Measurements from ENCODE around the gene PDE4DIP.
"Not testable (repeated sequence)": the region's sequence is repeated elsewhere in the genome, so short reads cannot be mapped to it uniquely, and the experiment has no call there.

PDE4DIP gene

DNA sequence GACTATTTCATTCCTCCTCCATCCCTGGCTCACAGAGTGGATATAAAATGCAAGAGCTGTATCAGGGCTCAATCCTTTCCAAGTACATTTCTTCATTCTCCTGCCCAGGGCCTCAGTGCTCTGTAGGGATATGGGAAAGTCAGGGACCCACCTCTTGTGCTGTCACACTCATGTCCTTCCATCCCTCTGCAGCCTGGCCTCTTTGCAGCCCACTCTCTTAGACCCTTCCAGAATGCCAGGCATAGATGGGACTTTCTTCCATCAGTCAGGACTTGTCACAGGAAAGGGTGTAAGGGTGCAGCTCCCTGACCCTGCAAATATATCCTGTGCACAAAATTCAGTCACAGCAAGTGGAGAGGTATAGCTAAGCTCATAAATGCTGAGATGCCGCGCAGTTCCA is 172.4 kb downstream of the PDE4DIP start:
- H3K9me2 ChIP-seq (replicated peaks; ENCODE audit: insufficient read depth, low read length) = not testable (repeated sequence)

DNA sequence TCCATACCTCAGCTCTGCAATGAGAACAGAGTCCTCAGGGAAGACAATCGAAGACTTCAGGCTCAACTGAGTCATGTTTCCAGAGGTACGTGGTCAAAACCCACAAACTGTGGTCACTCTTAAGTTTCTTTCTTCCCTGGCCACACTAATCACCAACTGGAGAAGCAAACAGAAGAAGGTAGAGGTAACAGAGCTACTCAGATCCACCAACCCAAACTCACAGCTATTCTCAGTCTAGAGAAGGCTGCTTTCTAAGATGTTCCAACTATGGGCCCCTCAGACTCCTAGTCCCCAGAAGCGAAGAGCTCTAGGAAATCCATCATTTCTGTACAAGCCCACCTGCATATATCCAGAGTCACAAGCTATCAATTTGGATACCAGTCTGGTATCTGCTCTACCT is 174.3 kb downstream of the PDE4DIP start:
- not testable (repeated sequence) for H3F3A ChIP-seq (ENCODE audit: insufficient read depth); H3K9ac ChIP-seq (ENCODE audit: low read length)

More for the DNA sequence above, 172.4 kb downstream of the PDE4DIP start:
- not testable (repeated sequence) for H3K9me3 ChIP-seq (ENCODE audit: insufficient read depth, low read length); H3K9ac ChIP-seq (ENCODE audit: low read length); H3K27ac ChIP-seq (ENCODE audit: low read depth, low read length); H3K79me2 ChIP-seq (ENCODE audit: insufficient read depth, low read length); H3F3A ChIP-seq (ENCODE audit: insufficient read depth); H2AFZ ChIP-seq (ENCODE audit: low read depth, low read length, severe bottlenecking); H3K27me3 ChIP-seq (ENCODE audit: low read length); H3K4me3 ChIP-seq (ENCODE audit: insufficient read depth, low read length, poor library complexity, severe bottlenecking); H3K36me3 ChIP-seq (ENCODE audit: low read length); H3K4me2 ChIP-seq (ENCODE audit: low read depth, low read length, poor library complexity, severe bottlenecking); H4K20me1 ChIP-seq (ENCODE audit: low read depth, low read length)

DNA sequence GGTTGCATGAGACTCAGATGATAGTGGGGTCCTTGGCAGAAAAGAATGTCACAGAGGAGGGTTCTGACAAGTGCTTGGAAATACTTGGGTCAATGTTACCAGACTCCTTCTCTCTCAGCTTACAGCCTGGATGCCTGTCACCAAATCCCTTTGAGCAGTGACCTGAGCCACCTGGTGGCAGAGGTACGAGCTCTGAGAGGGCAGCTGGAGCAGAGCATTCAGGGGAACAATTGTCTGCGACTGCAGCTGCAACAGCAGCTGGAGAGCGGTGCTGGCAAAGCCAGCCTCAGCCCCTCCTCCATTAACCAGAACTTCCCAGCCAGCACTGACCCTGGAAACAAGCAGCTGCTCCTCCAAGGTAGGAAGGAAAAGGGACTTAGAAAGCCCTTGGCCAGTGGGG is 180.1 kb downstream of the PDE4DIP start:
- H3K4me2 ChIP-seq (ENCODE audit: low read depth, low read length, poor library complexity, severe bottlenecking); H3K27ac ChIP-seq (ENCODE audit: low read depth, low read length); H2AFZ ChIP-seq (ENCODE audit: low read depth, low read length, severe bottlenecking); H4K20me1 ChIP-seq (ENCODE audit: low read depth, low read length); H3K9me3 ChIP-seq (ENCODE audit: insufficient read depth, low read length); H3K79me2 ChIP-seq (ENCODE audit: insufficient read depth, low read length); H3K36me3 ChIP-seq (ENCODE audit: low read length); H3K27me3 ChIP-seq (ENCODE audit: low read length); H3K9me2 ChIP-seq (replicated peaks; ENCODE audit: insufficient read depth, low read length); H3K9ac ChIP-seq (ENCODE audit: low read length); H3F3A ChIP-seq (ENCODE audit: insufficient read depth); H3K4me3 ChIP-seq (ENCODE audit: insufficient read depth, low read length, poor library complexity, severe bottlenecking): not testable (repeated sequence)

More for the DNA sequence above, 174.3 kb downstream of the PDE4DIP start:
- H3K4me3 ChIP-seq (ENCODE audit: insufficient read depth, low read length, poor library complexity, severe bottlenecking); H3K79me2 ChIP-seq (ENCODE audit: insufficient read depth, low read length); H4K20me1 ChIP-seq (ENCODE audit: low read depth, low read length); H3K4me2 ChIP-seq (ENCODE audit: low read depth, low read length, poor library complexity, severe bottlenecking); H3K27me3 ChIP-seq (ENCODE audit: low read length); H2AFZ ChIP-seq (ENCODE audit: low read depth, low read length, severe bottlenecking); H3K36me3 ChIP-seq (ENCODE audit: low read length); H3K9me3 ChIP-seq (ENCODE audit: insufficient read depth, low read length); H3K27ac ChIP-seq (ENCODE audit: low read depth, low read length); H3K9me2 ChIP-seq (replicated peaks; ENCODE audit: insufficient read depth, low read length): not testable (repeated sequence)

DNA sequence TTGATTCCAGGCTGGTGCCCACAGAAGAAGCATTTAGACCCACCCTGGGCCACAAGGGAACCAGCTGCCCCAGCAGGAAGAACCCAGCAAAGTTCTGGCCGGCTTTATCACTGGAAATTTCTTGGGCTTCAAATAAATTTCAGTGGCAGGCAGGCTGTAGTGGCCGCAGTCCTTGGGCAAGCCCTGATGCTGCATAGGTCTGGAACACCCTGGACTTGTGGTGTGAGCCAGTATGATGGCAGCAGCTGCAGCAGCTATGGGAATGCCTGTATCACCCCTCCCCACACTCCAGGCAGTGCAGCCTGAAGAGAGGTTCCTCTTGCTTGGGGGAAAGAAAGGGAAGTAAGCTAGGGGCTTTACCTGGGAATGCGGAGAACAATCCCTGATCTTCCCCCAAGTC is 189.7 kb downstream of the PDE4DIP start:
- not testable (repeated sequence) for H3K79me2 ChIP-seq (ENCODE audit: insufficient read depth, low read length); H2AFZ ChIP-seq (ENCODE audit: low read depth, low read length, severe bottlenecking)

DNA sequence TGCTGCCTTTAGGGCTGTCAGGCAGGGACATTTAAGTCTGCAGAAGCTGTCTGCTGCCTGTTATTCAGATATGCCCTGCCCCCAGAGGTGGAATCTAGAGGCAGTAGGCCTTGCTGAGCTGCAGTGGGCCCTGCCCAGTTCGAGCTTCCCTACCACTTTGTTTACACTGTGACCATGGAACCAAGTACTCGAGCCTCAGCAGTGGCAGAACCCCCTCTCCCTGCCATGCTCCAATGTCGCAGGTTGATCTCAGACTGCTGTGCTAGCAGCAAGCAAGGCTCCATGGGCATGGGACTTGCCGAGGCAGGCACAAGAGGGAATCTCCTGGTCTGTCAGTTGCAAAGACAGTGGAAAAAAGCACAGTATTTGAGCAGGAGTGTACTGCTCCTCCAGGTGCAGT is 198.8 kb downstream of the PDE4DIP start:
- not testable (repeated sequence) for H2AFZ ChIP-seq (ENCODE audit: low read depth, low read length, severe bottlenecking); H3K4me2 ChIP-seq (ENCODE audit: low read depth, low read length, poor library complexity, severe bottlenecking); H3K36me3 ChIP-seq (ENCODE audit: low read length); H4K20me1 ChIP-seq (ENCODE audit: low read depth, low read length); H3K9me2 ChIP-seq (replicated peaks; ENCODE audit: insufficient read depth, low read length); H3K9me3 ChIP-seq (ENCODE audit: insufficient read depth, low read length); H3K27ac ChIP-seq (ENCODE audit: low read depth, low read length); H3K9ac ChIP-seq (ENCODE audit: low read length); H3K4me3 ChIP-seq (ENCODE audit: insufficient read depth, low read length, poor library complexity, severe bottlenecking); H3K79me2 ChIP-seq (ENCODE audit: insufficient read depth, low read length); H3K27me3 ChIP-seq (ENCODE audit: low read length); H3F3A ChIP-seq (ENCODE audit: insufficient read depth)

More for the DNA sequence above, 189.7 kb downstream of the PDE4DIP start:
- not testable (repeated sequence) for H3K27me3 ChIP-seq (ENCODE audit: low read length); H3K9me3 ChIP-seq (ENCODE audit: insufficient read depth, low read length); H3K9ac ChIP-seq (ENCODE audit: low read length); H3K27ac ChIP-seq (ENCODE audit: low read depth, low read length); H3K4me3 ChIP-seq (ENCODE audit: insufficient read depth, low read length, poor library complexity, severe bottlenecking); H3K36me3 ChIP-seq (ENCODE audit: low read length); H4K20me1 ChIP-seq (ENCODE audit: low read depth, low read length); H3K9me2 ChIP-seq (replicated peaks; ENCODE audit: insufficient read depth, low read length); H3K4me2 ChIP-seq (ENCODE audit: low read depth, low read length, poor library complexity, severe bottlenecking); H3F3A ChIP-seq (ENCODE audit: insufficient read depth)

DNA sequence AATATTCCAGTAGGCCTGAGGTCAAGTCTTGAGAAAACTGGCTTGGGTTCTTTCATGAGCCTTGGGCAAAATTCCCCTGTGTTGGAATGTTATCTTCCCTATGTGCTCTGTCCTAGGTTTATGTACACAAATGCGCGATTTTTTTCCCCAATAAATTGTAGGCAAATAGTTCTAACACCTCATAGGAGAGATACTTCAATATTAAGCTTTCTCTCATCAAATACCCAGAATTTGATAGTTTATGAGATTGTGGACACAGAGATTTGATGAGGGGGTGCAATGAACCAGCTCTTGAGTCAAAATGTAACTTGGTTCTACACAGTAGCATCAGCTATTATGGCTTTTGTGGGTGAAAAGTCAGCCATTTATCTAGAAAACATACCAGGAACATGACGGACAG is 220.4 kb downstream of the PDE4DIP start:
- not testable (repeated sequence) for H3K27me3 ChIP-seq (ENCODE audit: low read length); H3K79me2 ChIP-seq (ENCODE audit: insufficient read depth, low read length); H4K20me1 ChIP-seq (ENCODE audit: low read depth, low read length); H3K4me3 ChIP-seq (ENCODE audit: insufficient read depth, low read length, poor library complexity, severe bottlenecking); H3F3A ChIP-seq (ENCODE audit: insufficient read depth); H3K9me2 ChIP-seq (replicated peaks; ENCODE audit: insufficient read depth, low read length); H2AFZ ChIP-seq (ENCODE audit: low read depth, low read length, severe bottlenecking); H3K9ac ChIP-seq (ENCODE audit: low read length); H3K4me2 ChIP-seq (ENCODE audit: low read depth, low read length, poor library complexity, severe bottlenecking); H3K36me3 ChIP-seq (ENCODE audit: low read length); H3K27ac ChIP-seq (ENCODE audit: low read depth, low read length); H3K9me3 ChIP-seq (ENCODE audit: insufficient read depth, low read length)

DNA sequence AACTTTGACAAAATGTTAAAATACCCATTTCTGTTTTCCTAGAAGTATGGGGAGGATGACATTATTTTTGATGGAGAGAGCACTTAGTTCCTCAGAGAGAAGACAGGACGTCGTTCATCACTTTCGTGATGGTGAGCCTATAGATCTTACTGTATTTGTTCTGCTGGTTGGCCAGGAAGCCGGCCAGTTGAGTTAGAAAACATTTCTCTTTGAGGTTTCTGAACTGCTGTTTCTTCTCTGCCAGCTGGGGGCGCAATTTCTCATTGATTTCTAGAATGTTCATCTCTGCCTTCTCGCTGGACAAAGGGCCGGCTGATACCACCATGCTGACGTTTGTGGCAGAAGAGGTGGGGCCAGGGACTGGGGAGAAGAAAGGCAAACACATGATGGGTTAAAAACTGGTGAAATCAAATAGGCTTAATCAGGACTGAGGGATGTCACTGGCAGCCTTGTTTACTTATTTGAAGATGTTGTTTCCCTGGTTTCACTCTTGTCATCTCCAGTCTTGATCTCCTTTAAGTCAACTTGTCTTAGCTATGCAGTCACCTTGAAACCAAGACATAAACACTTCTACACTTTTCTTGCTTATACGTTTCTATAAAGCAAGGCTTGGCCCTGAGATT is 231.4 kb downstream of the PDE4DIP start:
- not testable (repeated sequence) for H3K36me3 ChIP-seq (ENCODE audit: low read length); H3K9ac ChIP-seq (ENCODE audit: low read length); H3F3A ChIP-seq (ENCODE audit: insufficient read depth); H2AFZ ChIP-seq (ENCODE audit: low read depth, low read length, severe bottlenecking); H4K20me1 ChIP-seq (ENCODE audit: low read depth, low read length); H3K4me2 ChIP-seq (ENCODE audit: low read depth, low read length, poor library complexity, severe bottlenecking); H3K27me3 ChIP-seq (ENCODE audit: low read length); H3K27ac ChIP-seq (ENCODE audit: low read depth, low read length); H3K4me3 ChIP-seq (ENCODE audit: insufficient read depth, low read length, poor library complexity, severe bottlenecking); H3K9me2 ChIP-seq (replicated peaks; ENCODE audit: insufficient read depth, low read length); H3K79me2 ChIP-seq (ENCODE audit: insufficient read depth, low read length); H3K9me3 ChIP-seq (ENCODE audit: insufficient read depth, low read length)

All from SU-DHL-6 (cell line).